Measurements from ENCODE around the gene FAM241B.

- no peak for TF ChIP-seq CTCF (IDR thresholded peaks at IDR 0.05)
- no peak for TF ChIP-seq EZH2 (IDR thresholded peaks at IDR 0.05)
Measured at GRCh38 chr10:69626826-69627225, 3.2 kb upstream of the FAM241B start.
